ENCODE results near the gene CCBE1.

The CCBE1 gene

DNA sequence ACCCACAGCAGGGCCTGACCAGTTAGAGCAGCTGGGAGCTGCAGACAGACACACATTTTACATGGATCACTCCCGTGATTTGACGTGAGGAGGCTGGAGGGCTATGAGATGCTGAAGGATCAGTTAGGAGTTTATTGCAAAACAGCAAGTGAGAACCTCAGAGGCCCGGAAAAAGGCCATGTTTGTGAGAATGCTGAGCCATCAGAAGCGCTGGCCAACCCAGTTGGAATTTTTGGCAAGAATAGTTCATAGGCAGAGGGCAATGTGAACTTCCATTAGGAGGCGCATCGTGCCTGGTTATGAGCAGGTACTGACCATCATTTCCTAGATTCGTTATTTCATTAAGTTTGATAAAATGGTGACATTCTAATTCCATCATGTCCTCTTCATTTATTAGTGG lies 314.8 kb downstream of the CCBE1 start:
- no peak for FAIRE-seq

DNA sequence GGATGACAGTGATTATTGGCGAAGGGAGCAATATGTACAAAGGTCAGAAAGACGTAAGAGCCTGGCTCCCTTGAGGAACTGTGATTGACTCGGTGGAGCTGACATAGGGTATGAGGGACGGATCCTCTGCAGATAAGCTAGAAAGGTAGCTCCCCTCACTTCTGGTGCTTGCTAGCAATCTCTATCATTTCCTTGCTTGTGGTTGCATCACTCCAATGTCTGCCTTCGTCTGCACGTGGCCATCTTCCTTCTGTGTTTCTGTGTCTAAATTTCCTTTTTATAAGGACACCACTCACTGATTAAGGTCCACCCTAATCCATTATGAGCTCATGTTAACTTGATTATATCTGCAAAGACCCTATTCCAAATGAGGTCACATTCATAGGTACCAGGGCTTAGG lies 315.3 kb downstream of the CCBE1 start:
- no peak for FAIRE-seq

All from G401.6 (cell line).